Fibroblast of pulmonary artery (primary cell): ENCODE measurements around the gene IRS2.

ENCODE experiments used
- DNase-seq: peaks from one replicate; pipeline ENCODE4 v3.0.0-alpha.2; 2010; ENCODE audit warnings: low read depth
- H3K4me3 ChIP-seq: replicated peaks from 2 replicates; pipeline ENCODE4 v1.5.1; 2011; ENCODE audit warnings: low read depth, mild to moderate bottlenecking, control low read depth, low read length, moderate library complexity
- TF ChIP-seq, protein P1 (sequence below): IDR thresholded peaks from 2 replicates; pipeline ENCODE4 v1.5.1; 2011; ENCODE audit warnings: mild to moderate bottlenecking, control low read depth, low read length, inconsistent platforms; ENCODE audit errors: missing control alignments

Gene IRS2

DNA sequence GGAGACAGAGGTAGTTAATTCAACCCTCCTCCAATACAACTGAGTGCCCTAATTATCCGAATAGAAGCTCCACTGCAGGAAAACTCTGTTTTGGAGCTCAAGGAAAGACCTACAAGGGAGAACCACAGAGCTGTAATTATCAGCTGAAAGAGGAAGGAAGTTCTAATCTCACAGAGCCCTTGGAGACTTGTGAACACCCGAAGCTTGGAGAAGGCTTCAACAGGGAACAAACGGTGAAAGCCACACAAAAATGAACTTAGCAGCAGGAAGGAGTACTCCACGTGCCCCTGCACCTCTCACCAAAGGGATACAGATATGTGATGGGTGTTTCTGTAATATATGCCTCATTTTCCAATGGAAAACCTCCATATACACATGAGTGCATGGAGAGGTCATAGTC lies 61.1 kb downstream of the IRS2 start:
- TF ChIP-seq, protein P1, sequence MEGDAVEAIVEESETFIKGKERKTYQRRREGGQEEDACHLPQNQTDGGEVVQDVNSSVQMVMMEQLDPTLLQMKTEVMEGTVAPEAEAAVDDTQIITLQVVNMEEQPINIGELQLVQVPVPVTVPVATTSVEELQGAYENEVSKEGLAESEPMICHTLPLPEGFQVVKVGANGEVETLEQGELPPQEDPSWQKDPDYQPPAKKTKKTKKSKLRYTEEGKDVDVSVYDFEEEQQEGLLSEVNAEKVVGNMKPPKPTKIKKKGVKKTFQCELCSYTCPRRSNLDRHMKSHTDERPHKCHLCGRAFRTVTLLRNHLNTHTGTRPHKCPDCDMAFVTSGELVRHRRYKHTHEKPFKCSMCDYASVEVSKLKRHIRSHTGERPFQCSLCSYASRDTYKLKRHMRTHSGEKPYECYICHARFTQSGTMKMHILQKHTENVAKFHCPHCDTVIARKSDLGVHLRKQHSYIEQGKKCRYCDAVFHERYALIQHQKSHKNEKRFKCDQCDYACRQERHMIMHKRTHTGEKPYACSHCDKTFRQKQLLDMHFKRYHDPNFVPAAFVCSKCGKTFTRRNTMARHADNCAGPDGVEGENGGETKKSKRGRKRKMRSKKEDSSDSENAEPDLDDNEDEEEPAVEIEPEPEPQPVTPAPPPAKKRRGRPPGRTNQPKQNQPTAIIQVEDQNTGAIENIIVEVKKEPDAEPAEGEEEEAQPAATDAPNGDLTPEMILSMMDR, result no peak
- no peak for DNase-seq
- H3K4me3 ChIP-seq, result no peak overlapping the region

GRCh38 chr13:109724603-109725002 lies 61.8 kb downstream of the IRS2 start:
- TF ChIP-seq, protein P1, result no peak
- H3K4me3 ChIP-seq, result no peak overlapping the region
- no peak for DNase-seq

DNA sequence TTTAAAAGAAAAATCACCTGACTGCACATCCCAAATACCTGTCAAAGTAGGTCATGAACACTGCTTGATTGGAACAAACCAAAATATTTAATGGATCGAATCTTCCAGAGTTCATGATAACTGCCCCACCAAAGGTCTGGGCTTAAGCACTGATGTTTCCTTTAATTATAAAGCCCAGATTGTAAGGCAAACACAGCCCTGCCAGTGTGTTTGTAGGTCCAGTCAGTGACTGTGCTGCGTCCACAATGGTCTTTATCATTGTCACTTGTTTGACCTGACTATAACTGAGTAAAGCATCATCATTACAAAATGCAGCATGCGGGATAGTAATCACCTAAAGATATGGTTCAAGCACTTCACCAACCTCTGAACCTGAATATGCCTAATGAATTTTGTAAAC lies 63.3 kb downstream of the IRS2 start:
- TF ChIP-seq, protein P1, result no peak
- H3K4me3 ChIP-seq, result no peak overlapping the region
- DNase-seq, result no peak

DNA sequence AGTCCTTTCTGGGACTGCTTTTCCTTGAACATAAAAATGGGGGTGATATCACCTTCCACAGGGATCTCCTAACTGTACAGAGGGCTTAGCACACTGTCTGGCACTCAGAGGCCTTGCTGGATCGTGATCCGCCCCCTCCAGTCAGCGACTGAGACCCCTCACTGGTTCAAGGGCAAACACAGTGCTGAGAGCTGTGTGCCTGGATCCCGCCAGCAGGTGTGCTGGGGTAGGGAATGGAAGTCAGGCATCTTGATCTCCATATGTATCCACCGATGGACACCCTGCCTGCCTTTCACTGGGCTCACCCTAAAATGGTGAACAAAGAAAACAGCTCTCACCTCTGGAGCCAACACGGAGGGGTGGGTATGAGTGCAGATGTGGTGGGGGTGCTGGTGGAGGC lies 64.3 kb downstream of the IRS2 start:
- TF ChIP-seq, protein P1, result no peak
- no peak overlapping the region for H3K4me3 ChIP-seq
- no peak for DNase-seq

DNA sequence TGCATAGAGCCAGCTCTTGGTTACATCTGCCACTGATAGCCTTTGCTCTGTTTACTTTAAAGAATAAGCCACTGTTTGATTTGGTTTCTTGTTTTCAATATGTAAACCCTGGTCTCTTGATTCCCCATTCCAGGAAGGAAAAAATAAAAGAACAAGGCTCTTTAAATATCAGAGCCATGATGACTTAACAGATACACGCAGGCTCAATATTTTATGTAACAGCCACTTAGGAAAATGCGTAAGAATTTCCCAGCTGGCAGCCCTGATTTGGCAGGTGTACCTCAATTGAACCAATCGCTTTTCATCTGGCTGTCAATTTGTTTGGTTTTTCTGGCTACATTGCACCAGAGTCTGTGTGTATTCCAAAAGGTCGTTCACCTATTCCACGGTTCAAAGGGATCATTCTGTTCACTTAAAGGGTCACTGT lies 65.6 kb downstream of the IRS2 start:
- no peak overlapping the region for H3K4me3 ChIP-seq
- TF ChIP-seq, protein P1, result no peak
- DNase-seq, result no peak

- H3K4me3 ChIP-seq, result no peak overlapping the region
- no peak for DNase-seq
- TF ChIP-seq, protein P1, result no peak
Measured at GRCh38 chr13:109719962-109720646, 66.3 kb downstream of the IRS2 start.

- TF ChIP-seq, protein P1, result no peak
- no peak overlapping the region for H3K4me3 ChIP-seq
- no peak for DNase-seq
Measured at GRCh38 chr13:109718726-109719125, 67.7 kb downstream of the IRS2 start.
